Lung (tissue), 12 donors: ENCODE measurements around the gene CRY2. TPM values are rescaled to one million over a fixed set of nuclear protein-coding genes. Genes with fewer than 3 reads are reported as not detected.
"Not testable (repeated sequence)": the region's sequence is repeated elsewhere in the genome, so short reads cannot be mapped to it uniquely, and the experiment has no call there.

ENCODE experiments used
- ATAC-seq: fragments of 200-7000 bp; cut with Tn5 transposase; one replicate; pipeline ENCODE4 v1.9.1; 2020; ENCODE audit warnings: moderate number of reproducible peaks; ENCODE audit not compliant: insufficient read depth, low FRiP score
- DNase-seq, 3 donors: peaks; one replicate each; pipeline ENCODE4 v3.0.0-alpha.2; 2013 to 2017
- H3K27ac ChIP-seq, 2 donors: one replicate each; pipeline ENCODE4 v1.5.1; 2013; ENCODE audit warnings: mild to moderate bottlenecking in 2 of 2, moderate library complexity in 2 of 2, control low read depth in 1 of 2, inconsistent platforms in 1 of 2, low read depth in 1 of 2, low read length in 1 of 2
- H3K27me3 ChIP-seq, 3 donors: one replicate each; pipeline ENCODE4 v1.5.1; 2013; ENCODE audit warnings: low read length in 2 of 3; ENCODE audit not compliant: control insufficient read depth in 3 of 3, insufficient read depth in 3 of 3
- H3K36me3 ChIP-seq, 4 donors: one replicate each; pipeline ENCODE4 v1.5.1; 2013; ENCODE audit warnings: low read length in 4 of 4, mild to moderate bottlenecking in 1 of 4, moderate library complexity in 1 of 4; ENCODE audit not compliant: control insufficient read depth in 4 of 4, insufficient read depth in 4 of 4
- H3K4me1 ChIP-seq, 5 donors: one replicate each; pipeline ENCODE4 v1.5.1; 2013; ENCODE audit warnings: low read length in 5 of 5, mild to moderate bottlenecking in 2 of 5, moderate library complexity in 1 of 5; ENCODE audit not compliant: control insufficient read depth in 5 of 5, insufficient read depth in 5 of 5
- H3K4me3 ChIP-seq: one replicate; pipeline ENCODE4 v1.5.1; 2013; ENCODE audit warnings: mild to moderate bottlenecking, control low read depth, moderate library complexity
- H3K9ac ChIP-seq, 2 donors: one replicate each; pipeline ENCODE4 v1.5.1; 2013; ENCODE audit warnings: low read length in 2 of 2, control low read depth in 1 of 2; ENCODE audit not compliant: insufficient read depth in 1 of 2
- H3K9me3 ChIP-seq, 4 donors: one replicate each; pipeline ENCODE4 v1.5.1; 2013; ENCODE audit warnings: low read length in 3 of 4, mild to moderate bottlenecking in 1 of 4, moderate library complexity in 1 of 4; ENCODE audit not compliant: control insufficient read depth in 4 of 4, insufficient read depth in 3 of 4
- CTCF ChIP-seq: IDR thresholded peaks from 2 replicates; pipeline ENCODE4 v1.5.1; 2012; ENCODE audit warnings: mild to moderate bottlenecking; ENCODE audit errors: control extremely low read depth, extremely low read depth
- WGBS, 2 donors: extraction: QIAGEN DNeasy Blood & Tissue Kit; methylation state at CpG; one replicate each; pipeline ENCODE4 v1.1.7; 2013; 5-methylcytosine and 5-hydroxymethylcytosine counted together
- polyA plus RNA-seq, 2 donors: library from polyadenylated mRNA; stranded (reverse); fragments of 200-250 nt; gene quantifications; one replicate each; pipeline ENCODE4 v1.2.1, GENCODE V29; 2013
- total RNA-seq, 2 donors: library from RNA; depleted of rRNA in 1 of 2; stranded (reverse); fragments of >200 nt in 1 of 2; gene quantifications; one replicate each; pipeline ENCODE4 v1.2.1, GENCODE V29; 2014 to 2021
- donor health status: control.
- donor health status: control.
- donor health status: Bipolar disorder and iron deficiency.
- donor health status: healthy.
- donor health status: DM: yes; HTN: yes; CAD: no.

CRY2 gene
- total and polyA plus RNA-seq, 4 donors = 16.2 to 55.0 (median 34.2) TPM

- no peak for TF ChIP-seq CTCF
- H3K36me3 ChIP-seq = peaks cover 0 to 6% (median 1%) of the 10 kb centered on the region in 4 donors
- peaks cover 0 to 2% (median 0%) of the 10 kb centered on the region in 3 donors for H3K27me3 ChIP-seq
- H3K4me1 ChIP-seq = peaks cover 4 to 25% (median 10%) of the 10 kb centered on the region in 5 donors
- H3K9ac ChIP-seq = no peak overlapping the region
- H3K27ac ChIP-seq = no peak overlapping the region
- 91 to 92% methylated on average over 56 of the region's 56 CpGs for WGBS, 2 donors
- peak; percentile 27 to 49 (median 30) for DNase-seq
- no peak overlapping the region for H3K4me3 ChIP-seq
- H3K9me3 ChIP-seq = no peaks in the 10 kb centered on the region
- ATAC-seq = no peak
Observed at GRCh38 chr11:45902452-45903380, 55.4 kb downstream of the CRY2 start.

GRCh38 chr11:45904309-45904915 is 57.1 kb downstream of the CRY2 start:
- no peak for ATAC-seq
- WGBS, 2 donors = 85 to 86% methylated on average over 15 of the region's 15 CpGs
- H3K36me3 ChIP-seq = peaks cover 0 to 9% (median 3%) of the 10 kb centered on the region in 4 donors
- no peaks in the 10 kb centered on the region for H3K27me3 ChIP-seq
- DNase-seq = no peak
- H3K9me3 ChIP-seq = no peaks in the 10 kb centered on the region
- TF ChIP-seq CTCF = no peak
- no peak overlapping the region for H3K27ac ChIP-seq
- H3K9ac ChIP-seq = no peak overlapping the region
- no peak overlapping the region for H3K4me3 ChIP-seq
- peaks cover 0 to 27% (median 6%) of the 10 kb centered on the region in 5 donors for H3K4me1 ChIP-seq

GRCh38 chr11:45905095-45905494 is 57.8 kb downstream of the CRY2 start:
- no peak for TF ChIP-seq CTCF
- H3K9me3 ChIP-seq = no peaks in the 10 kb centered on the region
- peaks cover 0 to 26% (median 6%) of the 10 kb centered on the region in 5 donors for H3K4me1 ChIP-seq
- no peak overlapping the region for H3K27ac ChIP-seq
- no peak overlapping the region for H3K9ac ChIP-seq
- H3K27me3 ChIP-seq = no peaks in the 10 kb centered on the region
- 93 to 96% methylated on average over 19 of the region's 19 CpGs for WGBS, 2 donors
- H3K4me3 ChIP-seq = no peak overlapping the region
- H3K36me3 ChIP-seq = peaks cover 0 to 16% (median 3%) of the 10 kb centered on the region in 4 donors
- ATAC-seq (no peak), DNase-seq (no peak)

- 48 to 65% methylated on average over 6 of the region's 6 CpGs for WGBS, 2 donors
- not testable (repeated sequence) for H3K27ac ChIP-seq, H3K4me3 ChIP-seq, H3K9me3 ChIP-seq, H3K9ac ChIP-seq, DNase-seq, H3K27me3 ChIP-seq, ATAC-seq
- Histone ChIP-seq H3K4me1 (peaks cover 0 to 23% (median 2%) of the 10 kb centered on the region in 5 donors), H3K36me3 (peaks cover 0 to 21% (median 4%) of the 10 kb centered on the region in 4 donors)
Observed at GRCh38 chr11:45905576-45905975, 58.3 kb downstream of the CRY2 start.
